Ishikawa (cell line): Measurements from ENCODE around the gene LRBA.

Source experiments
- CEBPB ChIP-seq: IDR thresholded peaks from 2 replicates; pipeline ENCODE4 v1.6.1; 2012
- CREB1 ChIP-seq: IDR thresholded peaks from 2 replicates; pipeline ENCODE4 v1.6.1; 2012; ENCODE audit warnings: low read depth
- EGR1 ChIP-seq: IDR thresholded peaks from 2 replicates; pipeline ENCODE4 v1.6.1; 2012
- EP300 ChIP-seq: IDR thresholded peaks from 2 replicates; pipeline ENCODE4 v1.6.1; 2012; ENCODE audit warnings: borderline replicate concordance
- FOXM1 ChIP-seq: IDR thresholded peaks from 2 replicates; pipeline ENCODE4 v1.6.1; 2012; ENCODE audit warnings: low read depth, borderline replicate concordance
- NFIC ChIP-seq: IDR thresholded peaks from 2 replicates; pipeline ENCODE4 v1.6.1; 2012
- RAD21 ChIP-seq: IDR thresholded peaks from 2 replicates; pipeline ENCODE4 v1.6.1; 2012; ENCODE audit warnings: low read depth
- TAF1 ChIP-seq: IDR thresholded peaks from 2 replicates; pipeline ENCODE4 v1.6.1; 2012; ENCODE audit warnings: low read depth, mild to moderate bottlenecking
- TCF12 ChIP-seq: IDR thresholded peaks from 2 replicates; pipeline ENCODE4 v1.6.1; 2012; ENCODE audit warnings: low read depth
- TEAD4 ChIP-seq: IDR thresholded peaks from 2 replicates; pipeline ENCODE4 v1.6.1; 2012
- YY1 ChIP-seq: IDR thresholded peaks from 2 replicates; pipeline ENCODE4 v1.6.1; 2012; ENCODE audit warnings: low read depth
- ZBTB7A ChIP-seq: IDR thresholded peaks from 2 replicates; pipeline ENCODE4 v1.6.1; 2012; ENCODE audit warnings: low read depth
- TF ChIP-seq, protein P1 (sequence below): IDR thresholded peaks from 2 replicates; pipeline ENCODE4 v1.6.1; 2012
- TF ChIP-seq, protein P2 (sequence below): IDR thresholded peaks from 2 replicates; pipeline ENCODE4 v1.6.1; 2012
- TF ChIP-seq, protein P3 (sequence below): IDR thresholded peaks from 2 replicates; pipeline ENCODE4 v1.6.1; 2012; ENCODE audit warnings: low read depth, mild to moderate bottlenecking

LRBA gene

DNA sequence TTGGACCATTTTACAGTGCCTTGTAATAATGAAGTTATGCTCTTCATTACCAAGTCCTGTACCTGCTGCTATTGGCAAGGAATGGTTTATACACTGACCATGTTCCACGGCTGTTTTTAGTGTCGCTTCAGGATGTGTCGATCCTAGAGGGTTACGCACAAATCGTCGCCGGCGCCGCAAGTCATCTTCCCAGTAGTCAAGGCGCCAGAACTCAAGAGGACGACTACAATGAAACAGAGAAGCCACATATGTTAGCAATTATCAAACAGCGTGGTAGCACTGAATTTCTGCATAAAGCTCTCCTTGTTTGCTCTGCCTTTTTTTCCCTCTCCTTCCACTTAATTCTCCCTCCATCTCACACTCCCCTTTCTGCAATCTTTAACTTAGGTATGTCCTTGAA lies 416.2 kb downstream of the LRBA start:
- no peak for TF ChIP-seq ZBTB7A
- no peak for TF ChIP-seq NFIC
- TF ChIP-seq FOXM1, result no peak
- no peak for TF ChIP-seq CREB1
- TF ChIP-seq, protein P1, sequence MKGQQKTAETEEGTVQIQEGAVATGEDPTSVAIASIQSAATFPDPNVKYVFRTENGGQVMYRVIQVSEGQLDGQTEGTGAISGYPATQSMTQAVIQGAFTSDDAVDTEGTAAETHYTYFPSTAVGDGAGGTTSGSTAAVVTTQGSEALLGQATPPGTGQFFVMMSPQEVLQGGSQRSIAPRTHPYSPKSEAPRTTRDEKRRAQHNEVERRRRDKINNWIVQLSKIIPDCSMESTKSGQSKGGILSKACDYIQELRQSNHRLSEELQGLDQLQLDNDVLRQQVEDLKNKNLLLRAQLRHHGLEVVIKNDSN, result no peak
- TF ChIP-seq TAF1, result no peak
- TF ChIP-seq EGR1, result no peak
- TF ChIP-seq EP300, result no peak
- TF ChIP-seq CEBPB, result no peak
- TF ChIP-seq, protein P2, sequence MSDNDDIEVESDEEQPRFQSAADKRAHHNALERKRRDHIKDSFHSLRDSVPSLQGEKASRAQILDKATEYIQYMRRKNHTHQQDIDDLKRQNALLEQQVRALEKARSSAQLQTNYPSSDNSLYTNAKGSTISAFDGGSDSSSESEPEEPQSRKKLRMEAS, result no peak
- no peak for TF ChIP-seq YY1
- TF ChIP-seq, protein P3, sequence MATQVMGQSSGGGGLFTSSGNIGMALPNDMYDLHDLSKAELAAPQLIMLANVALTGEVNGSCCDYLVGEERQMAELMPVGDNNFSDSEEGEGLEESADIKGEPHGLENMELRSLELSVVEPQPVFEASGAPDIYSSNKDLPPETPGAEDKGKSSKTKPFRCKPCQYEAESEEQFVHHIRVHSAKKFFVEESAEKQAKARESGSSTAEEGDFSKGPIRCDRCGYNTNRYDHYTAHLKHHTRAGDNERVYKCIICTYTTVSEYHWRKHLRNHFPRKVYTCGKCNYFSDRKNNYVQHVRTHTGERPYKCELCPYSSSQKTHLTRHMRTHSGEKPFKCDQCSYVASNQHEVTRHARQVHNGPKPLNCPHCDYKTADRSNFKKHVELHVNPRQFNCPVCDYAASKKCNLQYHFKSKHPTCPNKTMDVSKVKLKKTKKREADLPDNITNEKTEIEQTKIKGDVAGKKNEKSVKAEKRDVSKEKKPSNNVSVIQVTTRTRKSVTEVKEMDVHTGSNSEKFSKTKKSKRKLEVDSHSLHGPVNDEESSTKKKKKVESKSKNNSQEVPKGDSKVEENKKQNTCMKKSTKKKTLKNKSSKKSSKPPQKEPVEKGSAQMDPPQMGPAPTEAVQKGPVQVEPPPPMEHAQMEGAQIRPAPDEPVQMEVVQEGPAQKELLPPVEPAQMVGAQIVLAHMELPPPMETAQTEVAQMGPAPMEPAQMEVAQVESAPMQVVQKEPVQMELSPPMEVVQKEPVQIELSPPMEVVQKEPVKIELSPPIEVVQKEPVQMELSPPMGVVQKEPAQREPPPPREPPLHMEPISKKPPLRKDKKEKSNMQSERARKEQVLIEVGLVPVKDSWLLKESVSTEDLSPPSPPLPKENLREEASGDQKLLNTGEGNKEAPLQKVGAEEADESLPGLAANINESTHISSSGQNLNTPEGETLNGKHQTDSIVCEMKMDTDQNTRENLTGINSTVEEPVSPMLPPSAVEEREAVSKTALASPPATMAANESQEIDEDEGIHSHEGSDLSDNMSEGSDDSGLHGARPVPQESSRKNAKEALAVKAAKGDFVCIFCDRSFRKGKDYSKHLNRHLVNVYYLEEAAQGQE, result no peak

DNA sequence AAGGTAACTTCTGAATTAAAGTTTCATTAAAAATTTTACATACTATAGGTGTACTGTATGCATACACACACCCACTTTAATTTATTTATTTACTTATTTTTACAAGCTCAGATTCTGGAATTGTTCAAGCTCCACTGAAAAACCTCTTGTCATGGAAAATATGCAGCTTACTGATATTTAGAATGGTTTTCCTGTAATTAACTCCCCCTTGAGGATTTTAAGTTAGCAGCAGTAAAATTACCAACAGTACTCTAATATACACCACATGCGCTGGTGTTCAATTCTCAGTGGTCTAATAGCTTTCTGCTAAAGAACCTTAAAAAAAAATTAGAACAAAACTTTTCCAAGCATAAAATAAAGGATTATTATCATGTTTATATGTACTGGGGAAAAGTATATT lies 421.1 kb downstream of the LRBA start:
- TF ChIP-seq, protein P1, result no peak
- TF ChIP-seq TCF12, result no peak
- TF ChIP-seq, protein P2, result no peak
- TF ChIP-seq, protein P3, result no peak
- TF ChIP-seq RAD21, result no peak
- TF ChIP-seq EP300, result no peak
- TF ChIP-seq CEBPB, result no peak
- TF ChIP-seq EGR1, result no peak
- TF ChIP-seq NFIC, result no peak
- no peak for TF ChIP-seq CREB1
- TF ChIP-seq TEAD4, result no peak
- TF ChIP-seq ZBTB7A, result no peak
- TF ChIP-seq YY1, result no peak
- TF ChIP-seq FOXM1, result no peak
- no peak for TF ChIP-seq TAF1

DNA sequence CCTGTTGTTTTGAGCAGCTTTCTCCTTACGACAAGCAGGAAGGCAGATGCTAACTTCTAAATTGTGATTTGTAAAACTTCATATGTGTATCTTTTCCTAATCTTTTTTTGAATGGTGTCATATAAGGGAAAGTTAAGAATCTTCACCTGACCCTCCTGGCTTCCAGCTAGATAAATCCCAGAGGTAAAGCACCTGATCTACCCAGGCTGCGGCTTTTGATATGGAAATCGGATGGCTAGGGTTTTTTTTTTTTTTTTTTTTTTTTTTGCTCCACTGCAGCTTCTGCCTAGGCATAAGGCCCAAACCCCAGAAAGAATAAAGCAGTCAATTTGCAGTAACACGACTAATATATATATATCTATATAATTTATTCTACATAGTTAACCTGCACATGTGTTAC lies 423.2 kb downstream of the LRBA start:
- TF ChIP-seq ZBTB7A (no peak), EP300 (no peak), NFIC (no peak), TEAD4 (no peak), YY1 (no peak), TAF1 (no peak), RAD21 (no peak), CREB1 (no peak), CEBPB (no peak), TCF12 (no peak), FOXM1 (no peak), EGR1 (no peak)
- TF ChIP-seq, protein P1, result no peak
- TF ChIP-seq, protein P2, result no peak
- TF ChIP-seq, protein P3, result no peak

DNA sequence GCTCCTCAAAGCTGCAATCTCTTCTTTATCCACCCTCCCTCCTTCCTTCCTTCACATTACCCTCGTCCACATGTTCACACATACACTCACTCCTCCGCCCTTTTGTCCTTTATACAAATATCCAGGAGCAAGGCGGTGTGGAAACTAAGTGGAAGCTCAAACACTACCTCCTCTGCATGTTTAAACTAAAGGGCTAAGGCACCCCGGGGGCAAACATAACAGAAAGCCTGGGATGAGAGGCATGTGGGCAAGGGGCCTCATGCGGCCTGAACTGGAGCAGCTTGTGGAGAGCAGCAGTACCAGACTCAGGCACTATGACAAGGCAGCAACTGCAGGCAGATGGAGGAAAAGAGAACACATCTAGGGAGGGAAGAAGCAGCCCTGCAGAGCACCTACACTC lies 423.7 kb downstream of the LRBA start:
- no peak for TF ChIP-seq YY1
- TF ChIP-seq, protein P1, result no peak
- no peak for TF ChIP-seq FOXM1
- TF ChIP-seq NFIC, result no peak
- TF ChIP-seq, protein P3, result no peak
